Transverse colon (tissue), 4 donors: Measurements from ENCODE around the gene CDK17. TPM values are rescaled to one million over a fixed set of nuclear protein-coding genes. Genes with fewer than 3 reads are reported as not detected.

Experiments
- DNase-seq: peaks from one replicate; pipeline ENCODE4 v3.0.0-alpha.2; 2019
- H3K27ac ChIP-seq, 4 donors: fragments of 200-600 bp; sonication (generic); 2 replicates each; pipeline ENCODE4 v1.5.1; 2016 to 2018; ENCODE audit warnings: inconsistent platforms in 4 of 4
- H3K27me3 ChIP-seq: fragments of 200-600 bp; sonication (generic); 2 replicates; pipeline ENCODE4 v1.5.1; 2017; ENCODE audit warnings: inconsistent platforms
- H3K36me3 ChIP-seq, 4 donors: fragments of 200-600 bp; sonication (generic); 2 replicates each; pipeline ENCODE4 v1.5.1; 2017 to 2019; ENCODE audit warnings: inconsistent platforms in 4 of 4
- H3K4me1 ChIP-seq, 4 donors: fragments of 200-600 bp; sonication (generic); 2 replicates each; pipeline ENCODE4 v1.5.1; 2017 to 2020; ENCODE audit warnings: inconsistent platforms in 4 of 4
- H3K4me3 ChIP-seq, 4 donors: fragments of 200-600 bp; sonication (generic); 1 replicate in 1 of 4; 2 replicates in 3 of 4; pipeline versions ENCODE4 v1.5.1 to v1.6.1; 2017 to 2019; ENCODE audit warnings: inconsistent platforms in 4 of 4
- H3K9me3 ChIP-seq, 2 donors: fragments of 200-600 bp; sonication (generic); 2 replicates each; pipeline ENCODE4 v1.5.1; 2017 to 2019; ENCODE audit warnings: inconsistent platforms in 2 of 2
- CTCF ChIP-seq, 5 experiments: fragments of 200-600 bp in 3 of 5; fragments of 450-650 bp in 2 of 5; sonication (generic) in 3 of 5; IDR thresholded peaks; 1 replicate in 2 of 5; 2 replicates in 3 of 5; pipeline ENCODE4 v1.5.1; 2016 to 2017; ENCODE audit warnings: antibody characterized with exemption in 5 of 5, inconsistent platforms in 3 of 5, mild to moderate bottlenecking in 2 of 5, moderate library complexity in 1 of 5
- EP300 ChIP-seq: sonication (generic); formaldehyde crosslinking; IDR thresholded peaks from one replicate; pipeline ENCODE4 v1.6.1; 2017; ENCODE audit warnings: antibody characterized with exemption, low read depth
- POLR2A ChIP-seq: fragments of 450-650 bp; IDR thresholded peaks from one replicate; pipeline ENCODE4 v1.6.1; 2016; ENCODE audit warnings: antibody characterized with exemption, mild to moderate bottlenecking, moderate library complexity
- POLR2AphosphoS5 ChIP-seq, 3 donors: sonication (generic); formaldehyde crosslinking; IDR thresholded peaks; one replicate each; pipeline ENCODE4 v1.6.1; 2016; ENCODE audit warnings: antibody characterized with exemption in 3 of 3
- WGBS, 2 donors: methylation state at CpG; one replicate each; pipeline ENCODE4 v1.1.5; 2018; ENCODE audit warnings: low coverage in 1 of 2; 5-methylcytosine and 5-hydroxymethylcytosine counted together
- in situ Hi-C, 4 donors: fragments of 200-750 bp; cut with MboI; loops; one replicate each; pipeline versions ENCODE4 v1.15.0 to v1.15.1; 2017; ENCODE audit warnings: low sequenced_read_pairs in 3 of 4, low pct_ligation_motif_present in 1 of 4, low pct_unique_long_range_greater_than_20kb in 1 of 4
- intact Hi-C: fragments of 100-400 bp; cut with DNase I; formaldehyde crosslinking; loops from one replicate; pipeline ENCODE4 v1.15.1; 2023; ENCODE audit warnings: low total_unique reads
- total RNA-seq, 4 donors: library from RNA; depleted of rRNA; stranded (reverse); fragments of >200 nt; gene quantifications; one replicate each; pipeline ENCODE4 v1.1.0, GENCODE V29; 2016

Gene CDK17
- total RNA-seq, 4 donors from 2014 or later: 32.5 to 81.4 (median 51.8) TPM

- no peak for DNase-seq
- H3K9me3 ChIP-seq: no peaks in the 10 kb centered on the region
- no peak overlapping the region for H3K27ac ChIP-seq
- 73 to 76% methylated on average over 2 of the region's 2 CpGs for WGBS, 2 donors
- in situ Hi-C loops: no loop called here
- H3K36me3 ChIP-seq: peaks cover 0 to 12% (median 5%) of the 10 kb centered on the region in 4 donors
- intact Hi-C loops: no loop called here
- peaks cover 0 to 12% (median 0%) of the 10 kb centered on the region in 4 donors for H3K4me1 ChIP-seq
- no peak overlapping the region for H3K4me3 ChIP-seq
- H3K27me3 ChIP-seq: no peaks in the 10 kb centered on the region
- TF ChIP-seq CTCF (IDR thresholded peaks at IDR 0.05) (no peak), EP300 (no peak), POLR2A (no peak), POLR2AphosphoS5 (IDR thresholded peaks at IDR 0.05) (no peak)
Measured at GRCh38 chr12:96302687-96303310, 97.4 kb downstream of the CDK17 start.

- no peaks in the 10 kb centered on the region for H3K27me3 ChIP-seq
- no peaks in the 10 kb centered on the region for H3K9me3 ChIP-seq
- no peak for DNase-seq
- in situ Hi-C loops: no loop called here
- H3K36me3 ChIP-seq: peaks cover 0 to 12% (median 5%) of the 10 kb centered on the region in 4 donors
- no peak overlapping the region for H3K27ac ChIP-seq
- peaks cover 0 to 12% (median 0%) of the 10 kb centered on the region in 4 donors for H3K4me1 ChIP-seq
- H3K4me3 ChIP-seq: no peak overlapping the region
- intact Hi-C loops: no loop called here
- TF ChIP-seq POLR2A (no peak), POLR2AphosphoS5 (IDR thresholded peaks at IDR 0.05) (no peak), EP300 (no peak), CTCF (IDR thresholded peaks at IDR 0.05) (no peak)
- WGBS, 2 donors: 93 to 94% methylated on average over 4 of the region's 4 CpGs
Measured at GRCh38 chr12:96301732-96302131, 98.5 kb downstream of the CDK17 start.

- H3K27me3 ChIP-seq: no peaks in the 10 kb centered on the region
- 86 to 95% methylated on average over 5 of the region's 5 CpGs for WGBS, 2 donors
- TF ChIP-seq EP300: no peak
- H3K4me3 ChIP-seq: no peak overlapping the region
- intact Hi-C loops: no loop called here
- H3K27ac ChIP-seq: no peak overlapping the region
- H3K9me3 ChIP-seq: no peaks in the 10 kb centered on the region
- DNase-seq: no peak
- in situ Hi-C loops: no loop called here
- peaks cover 0 to 16% (median 0%) of the 10 kb centered on the region in 4 donors for H3K4me1 ChIP-seq
- H3K36me3 ChIP-seq: peaks cover 0 to 12% (median 5%) of the 10 kb centered on the region in 4 donors
Measured at GRCh38 chr12:96300064-96300463, 100.2 kb downstream of the CDK17 start.

- intact Hi-C loops: no loop called here
- Histone ChIP-seq H3K4me1 (peaks cover 0 to 7% (median 0%) of the 10 kb centered on the region in 4 donors), H3K27ac (no peak overlapping the region), H3K36me3 (peaks cover 0 to 23% (median 5%) of the 10 kb centered on the region in 4 donors), H3K27me3 (no peaks in the 10 kb centered on the region), H3K4me3 (no peak overlapping the region), H3K9me3 (no peaks in the 10 kb centered on the region)
- in situ Hi-C loops: no loop called here
- TF ChIP-seq CTCF (IDR thresholded peaks at IDR 0.05) (no peak), POLR2AphosphoS5 (IDR thresholded peaks at IDR 0.05) (no peak), POLR2A (no peak), EP300 (no peak)
- no peak for DNase-seq
- 75 to 92% methylated on average over 4 of the region's 4 CpGs for WGBS, 2 donors
Measured at GRCh38 chr12:96297504-96297903, 102.7 kb downstream of the CDK17 start.
